Gastrocnemius medialis (tissue), 4 donors: ENCODE data around the gene CD47. TPM values are rescaled to one million over a fixed set of nuclear protein-coding genes. Genes with fewer than 3 reads are reported as not detected.

ENCODE experiments used
- ATAC-seq, 2 donors: fragments of 150-250 bp; one replicate each; pipeline ENCODE4 v1.9.1; 2016
- DNase-seq, 2 donors: peaks; one replicate each; pipeline ENCODE4 v3.0.0-alpha.2; 2019
- H3K27ac ChIP-seq, 4 donors: fragments of 200-600 bp; sonication (generic); 1 replicate in 1 of 4; 2 replicates in 3 of 4; pipeline ENCODE4 v1.5.1; 2016 to 2018; ENCODE audit warnings: mild to moderate bottlenecking in 2 of 4, moderate library complexity in 1 of 4
- H3K27me3 ChIP-seq, 3 donors: fragments of 200-600 bp; sonication (generic) in 2 of 3; 1 replicate in 1 of 3; 2 replicates in 2 of 3; pipeline versions ENCODE4 v1.5.1 to v1.6.0; 2016 to 2019; ENCODE audit warnings: mild to moderate bottlenecking in 1 of 3, moderate library complexity in 1 of 3
- H3K36me3 ChIP-seq, 2 donors: fragments of 200-600 bp; sonication (generic) in 1 of 2; one replicate each; pipeline ENCODE4 v1.5.1; 2017 to 2018
- H3K4me1 ChIP-seq, 2 donors: fragments of 200-600 bp; sonication (generic) in 1 of 2; one replicate each; pipeline ENCODE4 v1.5.1; 2016 to 2017; ENCODE audit warnings: mild to moderate bottlenecking in 2 of 2
- H3K4me3 ChIP-seq, 4 donors: fragments of 200-600 bp; sonication (generic) in 3 of 4; 1 replicate in 1 of 4; 2 replicates in 3 of 4; pipeline ENCODE4 v1.5.1; 2016 to 2019; ENCODE audit warnings: mild to moderate bottlenecking in 2 of 4
- H3K9me3 ChIP-seq, 3 donors: fragments of 200-600 bp; sonication (generic) in 2 of 3; 1 replicate in 1 of 3; 2 replicates in 2 of 3; pipeline ENCODE4 v1.5.1; 2016 to 2019
- CTCF ChIP-seq, 5 experiments: fragments of 450-650 bp in 3 of 5; fragments of 200-600 bp in 2 of 5; sonication (generic) in 2 of 5; IDR thresholded peaks in 4 of 5; conservative IDR thresholded peaks in 1 of 5; 1 replicate in 4 of 5; 2 replicates in 1 of 5; pipeline ENCODE4 v1.5.1; 2016 to 2019; ENCODE audit warnings: antibody characterized with exemption in 5 of 5, mild to moderate bottlenecking in 3 of 5, moderate library complexity in 3 of 5
- POLR2A ChIP-seq, 2 donors: fragments of 450-650 bp; IDR thresholded peaks; one replicate each; pipeline ENCODE4 v1.6.1; 2017; ENCODE audit warnings: antibody characterized with exemption in 2 of 2, mild to moderate bottlenecking in 2 of 2, moderate library complexity in 2 of 2
- in situ Hi-C, 4 donors: fragments of 200-750 bp; cut with MboI; loops; one replicate each; pipeline versions ENCODE4 v1.15.0 to v1.8.0; 2017; ENCODE audit warnings: low sequenced_read_pairs in 4 of 4
- intact Hi-C: fragments of 100-400 bp; cut with DNase I; formaldehyde crosslinking; loops from one replicate; pipeline ENCODE4 v1.15.1; 2023; ENCODE audit warnings: low total_unique reads
- total RNA-seq, 4 donors: library from RNA; depleted of rRNA; stranded (reverse); fragments of >200 nt; gene quantifications; one replicate each; pipeline versions ENCODE4 v1.1.0 to v1.2.3, GENCODE V29; 2016

The CD47 gene
- total RNA-seq, 4 donors from 2014 or later, result 14.5 to 30.3 (median 22.4) TPM

GRCh38 chr3:108133858-108134554, 43.2 kb upstream of the CD47 start:
- Histone ChIP-seq H3K27me3 (no peaks in the 10 kb centered on the region), H3K27ac (no peak overlapping the region), H3K4me3 (no peak overlapping the region), H3K36me3 (no peaks in the 10 kb centered on the region), H3K9me3 (no peaks in the 10 kb centered on the region), H3K4me1 (peaks cover 5 to 13% of the 10 kb centered on the region in 2 donors)
- TF ChIP-seq CTCF (IDR thresholded peaks at IDR 0.05 in 4 of 5, conservative IDR thresholded peaks at IDR 0.05 in 1 of 5), result no peak
- TF ChIP-seq POLR2A (IDR thresholded peaks at IDR 0.05), result no peak
- intact Hi-C loops, result loop anchor here (5.0 kb wide), 1 partner anchor 1787 kb away; no protein-coding TSS in a partner anchor
- in situ Hi-C loops, result no loop called here
- DNase-seq (no peak), ATAC-seq (no peak)

GRCh38 chr3:108133048-108133369, 42.2 kb upstream of the CD47 start:
- intact Hi-C loops, result loop anchor here (5.0 kb wide), 1 partner anchor 1786 kb away; no protein-coding TSS in a partner anchor
- ATAC-seq (no peak), DNase-seq (no peak)
- no peak for TF ChIP-seq CTCF (IDR thresholded peaks at IDR 0.05 in 4 of 5, conservative IDR thresholded peaks at IDR 0.05 in 1 of 5)
- TF ChIP-seq POLR2A (IDR thresholded peaks at IDR 0.05), result no peak
- Histone ChIP-seq H3K4me3 (no peak overlapping the region), H3K27me3 (no peaks in the 10 kb centered on the region), H3K27ac (no peak overlapping the region), H3K36me3 (no peaks in the 10 kb centered on the region), H3K9me3 (no peaks in the 10 kb centered on the region), H3K4me1 (peaks cover 5 to 13% of the 10 kb centered on the region in 2 donors)
- in situ Hi-C loops, result no loop called here

DNA sequence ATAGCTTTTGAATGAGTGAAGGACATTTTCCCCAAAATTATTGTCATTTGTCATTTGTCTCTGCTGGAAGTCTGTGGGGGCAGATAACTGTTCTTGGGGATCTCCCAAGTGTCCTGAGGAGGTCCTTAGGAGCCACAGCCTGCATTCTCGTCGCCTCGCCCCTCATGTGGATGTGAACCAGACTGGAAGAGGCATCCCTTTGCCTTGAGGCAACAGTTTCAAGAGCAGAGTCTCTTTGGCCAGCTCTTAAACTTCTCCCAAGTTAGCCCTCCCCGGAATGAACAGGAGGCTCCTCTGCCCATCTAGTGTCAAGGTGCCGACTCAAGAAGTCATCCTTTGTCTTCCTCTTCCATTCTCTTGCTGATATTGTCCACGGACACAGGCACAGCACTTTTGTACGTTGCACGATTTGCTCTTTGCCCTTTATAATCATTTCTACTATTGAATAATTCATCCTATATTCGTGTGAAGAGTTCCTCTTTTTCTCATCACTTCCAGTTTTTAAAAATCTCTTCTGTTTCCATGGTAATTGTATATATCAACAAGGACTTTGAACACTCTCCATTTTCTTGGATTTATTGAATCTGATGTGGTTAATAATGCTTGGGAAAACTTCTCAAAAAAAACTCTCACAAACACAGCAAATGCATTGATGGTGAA, 40.8 kb upstream of the CD47 start:
- in situ Hi-C loops (no loop called here), intact Hi-C loops (loop anchor here (2.0 to 5.0 kb wide), 3 partner anchors 41 to 1784 kb away; partner anchors contain the start of genes CD47 and IFT57)
- ATAC-seq (no peak), DNase-seq (no peak)
- peak overlapping the region in 2 of 4 donors; percentile 58 to 69 for H3K27ac ChIP-seq
- no peaks in the 10 kb centered on the region for H3K27me3 ChIP-seq
- no peaks in the 10 kb centered on the region for H3K36me3 ChIP-seq
- H3K9me3 ChIP-seq, result no peaks in the 10 kb centered on the region
- TF ChIP-seq CTCF (IDR thresholded peaks at IDR 0.05 in 4 of 5, conservative IDR thresholded peaks at IDR 0.05 in 1 of 5), result no peak
- no peak for TF ChIP-seq POLR2A (IDR thresholded peaks at IDR 0.05)
- no peak overlapping the region for H3K4me3 ChIP-seq
- H3K4me1 ChIP-seq, result peaks cover 5 to 13% of the 10 kb centered on the region in 2 donors

- no peaks in the 10 kb centered on the region for H3K36me3 ChIP-seq
- peaks cover 5 to 13% of the 10 kb centered on the region in 2 donors for H3K4me1 ChIP-seq
- TF ChIP-seq POLR2A (IDR thresholded peaks at IDR 0.05) (no peak), CTCF (IDR thresholded peaks at IDR 0.05 in 4 of 5, conservative IDR thresholded peaks at IDR 0.05 in 1 of 5) (no peak)
- intact Hi-C loops (loop anchor here (2.0 to 5.0 kb wide), 3 partner anchors 40 to 1784 kb away; partner anchors contain the start of genes CD47 and IFT57), in situ Hi-C loops (no loop called here)
- H3K9me3 ChIP-seq, result no peaks in the 10 kb centered on the region
- peak; percentile 91 to 96 for ATAC-seq
- peak overlapping the region in 3 of 4 donors; percentile 22 to 69 (median 58) for H3K27ac ChIP-seq
- no peak for DNase-seq
- H3K27me3 ChIP-seq, result no peaks in the 10 kb centered on the region
- H3K4me3 ChIP-seq, result no peak overlapping the region
Observed at GRCh38 chr3:108130701-108131474, 40.1 kb upstream of the CD47 start.
